Measurements from ENCODE around the gene LRRC66. TPM values are rescaled to one million over a fixed set of nuclear protein-coding genes. Genes with fewer than 3 reads are reported as not detected.
A peak's percentile ranks its signal among the peaks of the same experiment; 100 is the strongest.

Gene LRRC66
- total RNA-seq, 1 donor from 2014 or later = 0.08 TPM

DNA sequence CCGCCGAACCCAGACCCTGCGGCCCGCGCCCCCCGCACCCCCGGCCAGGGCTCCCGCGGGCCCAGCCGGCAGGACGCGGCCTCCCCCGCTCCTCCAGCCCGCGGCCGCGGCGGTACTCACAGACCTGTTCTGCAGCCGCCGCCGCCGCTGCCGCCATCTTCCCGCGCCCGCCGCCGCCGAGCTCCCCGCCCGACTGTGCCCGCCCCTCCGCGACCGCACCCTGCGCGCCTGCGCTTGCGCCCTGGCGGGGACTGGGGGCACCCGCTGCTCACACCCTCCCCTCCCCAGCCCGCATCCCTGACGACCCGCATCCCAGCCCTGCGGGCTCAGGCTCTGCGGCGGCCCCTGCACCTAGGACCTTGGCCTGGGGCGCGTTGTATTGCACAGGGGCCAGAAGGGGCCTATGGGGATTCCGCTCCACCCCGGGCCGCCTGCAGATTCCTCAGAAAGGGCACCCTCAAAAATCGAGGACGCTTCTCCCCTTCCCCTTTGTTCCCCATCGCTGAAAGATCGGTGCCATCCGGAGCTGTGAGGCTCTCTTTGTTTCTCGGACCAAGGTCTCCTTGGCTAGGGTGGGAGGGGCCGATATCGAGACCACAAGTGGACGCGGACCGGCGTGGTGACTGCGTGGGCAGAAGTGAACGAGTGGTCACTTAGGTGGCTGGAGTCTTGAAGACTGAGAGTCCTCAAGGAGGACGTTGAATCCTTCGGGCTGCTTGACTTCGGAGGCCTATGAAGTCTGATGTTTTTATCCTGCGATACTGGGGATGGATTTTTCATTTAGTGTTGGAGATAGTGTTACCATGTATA is 18.1 kb upstream of the LRRC66 start, which contains the start of gene SGCB:
SGCB (minus strand) TSS at position 197 of the 810 bp plus-strand sequence; CDS start at position 157, 40 bp downstream.
- peaks cover 3% of the 10 kb centered on the region for H3K36me3 Mint-ChIP-seq (ENCODE audit: low read depth)
- peak; percentile 71 for DNase-seq (ENCODE audit: low spot score)
- intact Hi-C loops (cut with micrococcal nuclease) = loop anchor here (1.0 to 10.0 kb wide), 3 partner anchors 12 to 686 kb away; no protein-coding TSS in a partner anchor
- H3K9me3 Mint-ChIP-seq = no peaks in the 10 kb centered on the region
- peaks cover 27% of the 10 kb centered on the region for H3K4me1 Mint-ChIP-seq (ENCODE audit: low read depth)
- peak within 1 kb of the TSS; percentile 63 for H3K27ac Mint-ChIP-seq
- H3K4me3 Mint-ChIP-seq = peak within 1 kb of the TSS; percentile 86
- peaks cover 17% of the 10 kb centered on the region for H3K27me3 Mint-ChIP-seq (ENCODE audit: insufficient read depth)

- Mint-ChIP-seq H3K4me3 (peak overlapping the region; percentile 86), H3K4me1 (ENCODE audit: low read depth) (peaks cover 27% of the 10 kb centered on the region), H3K9me3 (no peaks in the 10 kb centered on the region), H3K27me3 (ENCODE audit: insufficient read depth) (peaks cover 16% of the 10 kb centered on the region), H3K36me3 (ENCODE audit: low read depth) (peaks cover 3% of the 10 kb centered on the region), H3K27ac (peak overlapping the region; percentile 63)
- intact Hi-C loops (cut with micrococcal nuclease) = loop anchor here (1.0 to 10.0 kb wide), 4 partner anchors 11 to 687 kb away; partner anchors contain the start of gene SPATA18
- no peak for DNase-seq (ENCODE audit: low spot score)
Observed at GRCh38 chr4:52037689-52038102, 17.5 kb upstream of the LRRC66 start.

- Mint-ChIP-seq H3K36me3 (ENCODE audit: low read depth) (peaks cover 4% of the 10 kb centered on the region), H3K9me3 (no peaks in the 10 kb centered on the region), H3K27me3 (ENCODE audit: insufficient read depth) (peaks cover 12% of the 10 kb centered on the region), H3K4me1 (ENCODE audit: low read depth) (peaks cover 27% of the 10 kb centered on the region), H3K4me3 (peak overlapping the region; percentile 86), H3K27ac (peak overlapping the region; percentile 63)
- intact Hi-C loops (cut with micrococcal nuclease) = loop anchor here (2.0 to 10.0 kb wide), 2 partner anchors 14 to 688 kb away; partner anchors contain the start of gene SPATA18
- no peak for DNase-seq (ENCODE audit: low spot score)
Observed at GRCh38 chr4:52036886-52037530, 16.8 kb upstream of the LRRC66 start.

- intact Hi-C loops (cut with micrococcal nuclease) = loop anchor here (10.0 kb wide), 1 partner anchor 690 kb away; no protein-coding TSS in a partner anchor
- H3K27ac Mint-ChIP-seq = no peak overlapping the region
- no peak for DNase-seq (ENCODE audit: low spot score)
- H3K27me3 Mint-ChIP-seq (ENCODE audit: insufficient read depth) = peaks cover 4% of the 10 kb centered on the region
- peaks cover 27% of the 10 kb centered on the region for H3K4me1 Mint-ChIP-seq (ENCODE audit: low read depth)
- H3K9me3 Mint-ChIP-seq = no peaks in the 10 kb centered on the region
- no peak overlapping the region for H3K4me3 Mint-ChIP-seq
- H3K36me3 Mint-ChIP-seq (ENCODE audit: low read depth) = peaks cover 11% of the 10 kb centered on the region
Observed at GRCh38 chr4:52035190-52035589, 15.0 kb upstream of the LRRC66 start.

GRCh38 chr4:52032005-52032404 is 11.8 kb upstream of the LRRC66 start:
- peaks cover 17% of the 10 kb centered on the region for H3K36me3 Mint-ChIP-seq (ENCODE audit: low read depth)
- H3K4me3 Mint-ChIP-seq = no peak overlapping the region
- intact Hi-C loops (cut with micrococcal nuclease) = loop anchor here (10.0 kb wide), 1 partner anchor 693 kb away; no protein-coding TSS in a partner anchor
- H3K27me3 Mint-ChIP-seq (ENCODE audit: insufficient read depth) = no peaks in the 10 kb centered on the region
- peaks cover 14% of the 10 kb centered on the region for H3K4me1 Mint-ChIP-seq (ENCODE audit: low read depth)
- DNase-seq (ENCODE audit: low spot score) = no peak
- H3K27ac Mint-ChIP-seq = no peak overlapping the region
- no peaks in the 10 kb centered on the region for H3K9me3 Mint-ChIP-seq

GRCh38 chr4:52028970-52029369 is 8.8 kb upstream of the LRRC66 start:
- intact Hi-C loops (cut with micrococcal nuclease) = no loop called here
- no peaks in the 10 kb centered on the region for H3K27me3 Mint-ChIP-seq (ENCODE audit: insufficient read depth)
- H3K27ac Mint-ChIP-seq = no peak overlapping the region
- DNase-seq (ENCODE audit: low spot score) = no peak
- H3K9me3 Mint-ChIP-seq = no peaks in the 10 kb centered on the region
- H3K4me3 Mint-ChIP-seq = no peak overlapping the region
- peaks cover 19% of the 10 kb centered on the region for H3K36me3 Mint-ChIP-seq (ENCODE audit: low read depth)
- H3K4me1 Mint-ChIP-seq (ENCODE audit: low read depth) = no peaks in the 10 kb centered on the region

- DNase-seq (ENCODE audit: low spot score) = no peak
- intact Hi-C loops (cut with micrococcal nuclease) = no loop called here
- H3K9me3 Mint-ChIP-seq = no peaks in the 10 kb centered on the region
- H3K27ac Mint-ChIP-seq = no peak overlapping the region
- no peaks in the 10 kb centered on the region for H3K36me3 Mint-ChIP-seq (ENCODE audit: low read depth)
- no peaks in the 10 kb centered on the region for H3K4me1 Mint-ChIP-seq (ENCODE audit: low read depth)
- H3K27me3 Mint-ChIP-seq (ENCODE audit: insufficient read depth) = no peaks in the 10 kb centered on the region
- no peak overlapping the region for H3K4me3 Mint-ChIP-seq
Observed at GRCh38 chr4:52017814-52018213, 2.3 kb downstream of the LRRC66 start.

GRCh38 chr4:52016981-52017380 is 3.2 kb downstream of the LRRC66 start:
- Mint-ChIP-seq H3K36me3 (ENCODE audit: low read depth) (no peaks in the 10 kb centered on the region), H3K27ac (no peak overlapping the region), H3K27me3 (ENCODE audit: insufficient read depth) (no peaks in the 10 kb centered on the region), H3K4me3 (no peak overlapping the region), H3K4me1 (ENCODE audit: low read depth) (no peaks in the 10 kb centered on the region), H3K9me3 (no peaks in the 10 kb centered on the region)
- DNase-seq (ENCODE audit: low spot score) = no peak
- intact Hi-C loops (cut with micrococcal nuclease) = no loop called here

GRCh38 chr4:52015366-52015765 is 4.8 kb downstream of the LRRC66 start:
- Mint-ChIP-seq H3K36me3 (ENCODE audit: low read depth) (no peaks in the 10 kb centered on the region), H3K9me3 (no peaks in the 10 kb centered on the region), H3K4me1 (ENCODE audit: low read depth) (no peaks in the 10 kb centered on the region), H3K27me3 (ENCODE audit: insufficient read depth) (no peaks in the 10 kb centered on the region), H3K4me3 (no peak overlapping the region), H3K27ac (no peak overlapping the region)
- DNase-seq (ENCODE audit: low spot score) = no peak
- intact Hi-C loops (cut with micrococcal nuclease) = no loop called here

DNA sequence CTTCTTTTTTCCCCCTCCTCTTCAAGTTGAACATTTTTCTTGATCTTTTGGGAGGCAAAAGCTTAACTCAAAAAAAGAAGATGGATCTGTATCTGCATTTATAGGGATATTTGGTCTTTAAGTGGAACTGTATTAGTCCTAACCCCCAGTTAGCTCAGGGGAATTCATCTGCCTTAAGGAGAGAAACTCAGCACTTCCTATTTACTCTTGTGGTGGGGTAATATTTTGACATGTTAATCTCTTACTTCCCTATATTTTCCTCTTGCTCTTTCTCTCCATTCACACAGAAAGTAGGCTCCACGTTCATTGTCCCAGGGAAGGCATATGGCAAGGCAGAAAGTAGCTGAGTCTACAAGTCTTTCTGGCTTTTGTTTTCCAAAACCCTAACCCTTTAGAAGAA is 5.3 kb downstream of the LRRC66 start:
- Mint-ChIP-seq H3K27ac (no peak overlapping the region), H3K36me3 (ENCODE audit: low read depth) (no peaks in the 10 kb centered on the region), H3K9me3 (no peaks in the 10 kb centered on the region), H3K27me3 (ENCODE audit: insufficient read depth) (no peaks in the 10 kb centered on the region), H3K4me3 (no peak overlapping the region), H3K4me1 (ENCODE audit: low read depth) (no peaks in the 10 kb centered on the region)
- no peak for DNase-seq (ENCODE audit: low spot score)
- intact Hi-C loops (cut with micrococcal nuclease) = no loop called here

GRCh38 chr4:52012651-52013050 is 7.5 kb downstream of the LRRC66 start:
- no peaks in the 10 kb centered on the region for H3K9me3 Mint-ChIP-seq
- no peaks in the 10 kb centered on the region for H3K4me1 Mint-ChIP-seq (ENCODE audit: low read depth)
- H3K27ac Mint-ChIP-seq = no peak overlapping the region

DNA sequence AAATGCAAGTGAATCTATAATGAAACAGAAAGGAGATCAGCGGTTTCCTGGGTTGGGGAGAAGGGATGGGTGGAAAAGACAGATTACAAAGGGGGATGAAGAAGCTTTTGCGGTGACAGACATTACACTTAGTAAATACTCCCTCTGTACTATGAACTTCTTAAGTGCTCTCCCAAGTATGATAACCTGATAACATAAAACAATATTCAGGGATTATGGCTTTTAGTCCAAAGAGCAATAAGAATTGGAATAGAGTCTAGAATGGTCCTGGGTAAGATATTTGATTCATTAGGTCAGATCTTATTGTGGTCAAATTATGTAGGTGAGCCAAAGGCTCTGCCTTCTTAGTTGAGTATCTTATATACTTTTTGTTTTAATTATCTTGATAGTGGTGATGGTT is 9.2 kb downstream of the LRRC66 start:
- no peaks in the 10 kb centered on the region for H3K27me3 Mint-ChIP-seq (ENCODE audit: insufficient read depth)
- H3K9me3 Mint-ChIP-seq = no peaks in the 10 kb centered on the region

More at GRCh38 chr4:52012651-52013050, 7.5 kb downstream of the LRRC66 start:
- intact Hi-C loops (cut with micrococcal nuclease) = no loop called here
- Mint-ChIP-seq H3K36me3 (ENCODE audit: low read depth) (no peaks in the 10 kb centered on the region), H3K27me3 (ENCODE audit: insufficient read depth) (no peaks in the 10 kb centered on the region), H3K4me3 (no peak overlapping the region)
- DNase-seq (ENCODE audit: low spot score) = no peak

DNA sequence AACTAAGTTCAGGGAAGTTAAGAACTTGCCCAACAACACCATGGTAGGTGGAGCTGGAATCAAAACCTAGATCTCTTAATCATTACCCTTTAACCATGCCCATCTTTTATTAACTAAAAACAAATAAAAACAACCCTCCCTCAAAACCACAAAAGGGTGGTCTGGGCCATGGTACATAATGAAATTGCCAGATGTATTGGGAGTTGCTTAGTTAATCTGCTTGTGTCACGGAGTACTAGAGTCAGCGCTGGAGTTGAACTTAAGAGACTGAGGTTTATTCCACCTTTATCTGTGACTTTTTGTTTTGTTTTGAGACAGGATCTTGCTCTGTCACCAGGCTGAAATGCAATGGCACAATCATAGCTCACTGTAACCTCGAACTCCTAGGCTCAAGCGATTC is 13.3 kb downstream of the LRRC66 start:
- H3K4me1 Mint-ChIP-seq (ENCODE audit: low read depth) = no peaks in the 10 kb centered on the region
- no peak for DNase-seq (ENCODE audit: low spot score)
- H3K27ac Mint-ChIP-seq = no peak overlapping the region
- H3K9me3 Mint-ChIP-seq = no peaks in the 10 kb centered on the region
- intact Hi-C loops (cut with micrococcal nuclease) = no loop called here
- no peak overlapping the region for H3K4me3 Mint-ChIP-seq
- H3K27me3 Mint-ChIP-seq (ENCODE audit: insufficient read depth) = no peaks in the 10 kb centered on the region
- H3K36me3 Mint-ChIP-seq (ENCODE audit: low read depth) = no peaks in the 10 kb centered on the region

More for the DNA sequence above, 9.2 kb downstream of the LRRC66 start:
- intact Hi-C loops (cut with micrococcal nuclease) = no loop called here
- H3K36me3 Mint-ChIP-seq (ENCODE audit: low read depth) = no peaks in the 10 kb centered on the region
- no peaks in the 10 kb centered on the region for H3K4me1 Mint-ChIP-seq (ENCODE audit: low read depth)
- no peak for DNase-seq (ENCODE audit: low spot score)
- H3K4me3 Mint-ChIP-seq = no peak overlapping the region
- H3K27ac Mint-ChIP-seq = no peak overlapping the region

Data from activated T-helper 1 cell treated with anti-CD3 and anti-CD28 coated beads, Interleukin-12 subunit alpha, Interleukin-12 subunit beta, Interleukin-2, Interleukin-4 antibody, amounts not matched to agents 30 ng/mL and 10 ng/mL and 1 ng/mL, durations not matched to agents 14 hours and 24 hours and 36 hours (primary cell).